HepG2 (cell line): ENCODE measurements around the gene ALG9.

Experiments used
- CTCF ChIP-seq: sonication (generic); formaldehyde crosslinking; IDR thresholded peaks from 2 replicates; pipeline ENCODE4 v1.5.0; 2020; ENCODE audit warnings: mild to moderate bottlenecking, missing genetic modification reagents, moderate library complexity
- HDAC1 ChIP-seq: sonication (generic); formaldehyde crosslinking; IDR thresholded peaks from 2 replicates; pipeline ENCODE4 v1.5.1; 2020; ENCODE audit warnings: mild to moderate bottlenecking, missing genetic modification reagents
- HIVEP1 ChIP-seq: sonication (generic); formaldehyde crosslinking; IDR thresholded peaks from 2 replicates; pipeline ENCODE4 v1.4.0; 2020; ENCODE audit warnings: mild to moderate bottlenecking, missing genetic modification reagents
- JUND ChIP-seq: sonication (generic); formaldehyde crosslinking; IDR thresholded peaks from 2 replicates; pipeline ENCODE4 v1.8.0; 2022; ENCODE audit warnings: mild to moderate bottlenecking, missing genetic modification reagents
- NFATC3 ChIP-seq: sonication (generic); formaldehyde crosslinking; IDR thresholded peaks from 2 replicates; pipeline ENCODE4 v1.5.1; 2020; ENCODE audit warnings: mild to moderate bottlenecking, missing genetic modification reagents
- NFRKB ChIP-seq: fragments of 450-650 bp; IDR thresholded peaks from 2 replicates; pipeline ENCODE4 v1.6.1; 2017
- NR2F6 ChIP-seq, 2 experiments: IDR thresholded peaks; 2 replicates each; pipeline ENCODE4 v1.6.1; 2016; ENCODE audit warnings: antibody characterized with exemption in 1 of 2, mild to moderate bottlenecking in 1 of 2
- POLR2AphosphoS5 ChIP-seq: IDR thresholded peaks from 2 replicates; pipeline ENCODE4 v1.6.1; 2012; ENCODE audit warnings: low read depth, low read length
- RAD21 ChIP-seq: fragments of 450-650 bp; formaldehyde crosslinking; IDR thresholded peaks from 2 replicates; pipeline ENCODE4 v1.5.0; 2020; ENCODE audit warnings: mild to moderate bottlenecking
- SMAD1 ChIP-seq: sonication (generic); formaldehyde crosslinking; IDR thresholded peaks from 2 replicates; pipeline ENCODE4 v1.4.0; 2020; ENCODE audit warnings: missing genetic modification reagents, low read depth, mild to moderate bottlenecking, borderline replicate concordance
- ZNF740 ChIP-seq: sonication (generic); formaldehyde crosslinking; IDR thresholded peaks from 2 replicates; pipeline ENCODE4 v1.4.0; 2020; ENCODE audit warnings: missing genetic modification reagents
- ZNF780A ChIP-seq: sonication (generic); formaldehyde crosslinking; IDR thresholded peaks from 2 replicates; pipeline ENCODE4 v1.8.0; 2022; ENCODE audit warnings: mild to moderate bottlenecking, missing genetic modification reagents, moderate library complexity
- ZSCAN29 ChIP-seq: sonication (generic); formaldehyde crosslinking; conservative IDR thresholded peaks from 2 replicates; pipeline ENCODE4 v1.4.0; 2020; ENCODE audit warnings: mild to moderate bottlenecking, missing genetic modification reagents

- TF ChIP-seq ZNF740 (no peak), POLR2AphosphoS5 (no peak), ZSCAN29 (no peak), NFRKB (no peak), NFATC3 (no peak), CTCF (no peak), JUND (CRISPR knock-in tag) (no peak), ZNF780A (CRISPR knock-in tag) (no peak), HDAC1 (CRISPR knock-in tag) (no peak), HIVEP1 (CRISPR knock-in tag) (no peak), NR2F6 (IDR thresholded peaks at IDR 0.05) (no peak), NR2F6 (CRISPR knock-in tag; IDR thresholded peaks at IDR 0.05) (no peak), SMAD1 (CRISPR knock-in tag) (no peak), RAD21 (CRISPR knock-in tag) (no peak)
Observed at GRCh38 chr11:111910676-111911562, 39.5 kb upstream of the ALG9 start.
